ENCODE measurements around the gene CAPN5.

Gene CAPN5

GRCh38 chr11:77067861-77068443 is 1.2 kb downstream of the CAPN5 start:
- DNase-seq, result no peak

- no peak for DNase-seq
Observed at GRCh38 chr11:77068457-77069335, 1.9 kb downstream of the CAPN5 start.

GRCh38 chr11:77069336-77069968 is 2.7 kb downstream of the CAPN5 start:
- DNase-seq, result peak; percentile 41

GRCh38 chr11:77069969-77070582 is 3.3 kb downstream of the CAPN5 start:
- DNase-seq, result no peak

GRCh38 chr11:77071077-77071476 is 4.3 kb downstream of the CAPN5 start:
- no peak for DNase-seq

GRCh38 chr11:77071671-77072605 is 5.2 kb downstream of the CAPN5 start:
- no peak for DNase-seq

GRCh38 chr11:77072851-77073327 is 6.1 kb downstream of the CAPN5 start:
- DNase-seq, result no peak

- peak; percentile 68 for DNase-seq
Observed at GRCh38 chr11:77073328-77074001, 6.7 kb downstream of the CAPN5 start.

- no peak for DNase-seq
Observed at GRCh38 chr11:77074205-77074604, 7.4 kb downstream of the CAPN5 start.

GRCh38 chr11:77074626-77075221 is 8.0 kb downstream of the CAPN5 start:
- DNase-seq, result no peak

- no peak for DNase-seq
Observed at GRCh38 chr11:77075425-77075905, 8.7 kb downstream of the CAPN5 start.

- no peak for DNase-seq
Observed at GRCh38 chr11:77079666-77080065, 12.9 kb downstream of the CAPN5 start.

- no peak for DNase-seq
Observed at GRCh38 chr11:77080643-77081210, 14.0 kb downstream of the CAPN5 start.

GRCh38 chr11:77081381-77081851 is 14.6 kb downstream of the CAPN5 start:
- DNase-seq, result no peak

- DNase-seq, result no peak
Observed at GRCh38 chr11:77081976-77082836, 15.4 kb downstream of the CAPN5 start.

- no peak for DNase-seq
Observed at GRCh38 chr11:77082838-77083565, 16.2 kb downstream of the CAPN5 start.

- no peak for DNase-seq
Observed at GRCh38 chr11:77083566-77084245, 16.9 kb downstream of the CAPN5 start.

GRCh38 chr11:77084581-77085191 is 17.9 kb downstream of the CAPN5 start:
- no peak for DNase-seq
